ENCODE results near the gene NCOA7. TPM values are rescaled to one million over a fixed set of nuclear protein-coding genes. Genes with fewer than 3 reads are reported as not detected.

Gene NCOA7
- total RNA-seq, 3 donors from 2014 or later = 62.6 to 94.7 (median 82.4) TPM

- intact Hi-C loops (cut with DNase I; ENCODE audit: low total_unique reads) = no loop called here
These were observed 3.8 kb downstream of the NCOA7 start for GRCh38 chr6:125794342-125795137.

DNA sequence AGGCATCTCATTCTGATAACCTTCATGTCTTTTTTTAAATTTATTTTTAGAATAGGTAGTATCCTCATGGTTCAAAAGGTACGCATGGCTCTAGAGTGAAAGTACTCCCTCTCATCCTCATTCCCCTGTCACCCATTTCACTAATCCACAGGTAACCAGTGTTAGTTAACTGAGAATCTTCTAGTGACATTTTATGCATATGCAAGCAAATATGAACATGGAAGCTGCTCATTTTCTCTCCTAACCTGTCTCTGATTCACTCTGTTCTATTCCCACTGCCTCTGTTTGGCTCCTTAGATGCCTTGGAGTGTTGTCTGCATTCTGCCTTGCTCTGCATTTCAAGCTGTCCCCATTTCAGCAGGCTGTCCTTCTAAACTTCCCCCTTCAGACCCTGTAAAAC is 4.5 kb downstream of the NCOA7 start:
- Histone ChIP-seq H3K27me3 (no peaks in the 10 kb centered on the region), H3K36me3 (no peaks in the 10 kb centered on the region), H3K9me3 (no peaks in the 10 kb centered on the region), H3K4me1 (peaks cover 0 to 2% of the 10 kb centered on the region in 2 donors), H3K4me3 (no peak overlapping the region), H3K27ac (peak overlapping the region; percentile 14 to 52)
- intact Hi-C loops (cut with DNase I; ENCODE audit: low total_unique reads) = no loop called here
- DNase-seq (ENCODE audit: low spot score in 2 of 2) = no peak
- TF ChIP-seq CTCF (IDR thresholded peaks at IDR 0.05) (no peak), POLR2A (IDR thresholded peaks at IDR 0.05) (no peak), POLR2AphosphoS5 (IDR thresholded peaks at IDR 0.05) (no peak)

More at GRCh38 chr6:125794342-125795137, 3.8 kb downstream of the NCOA7 start:
- DNase-seq (ENCODE audit: low spot score in 2 of 2) = no peak
- TF ChIP-seq POLR2A (IDR thresholded peaks at IDR 0.05) (no peak), CTCF (IDR thresholded peaks at IDR 0.05) (no peak), POLR2AphosphoS5 (IDR thresholded peaks at IDR 0.05) (no peak)
- peak overlapping the region in 1 of 3 donors; percentile 88 for H3K4me3 ChIP-seq
- H3K27ac ChIP-seq = peak overlapping the region; percentile 69 to 98
- H3K27me3 ChIP-seq = no peaks in the 10 kb centered on the region
- peaks cover 2 to 6% of the 10 kb centered on the region in 2 donors for H3K4me1 ChIP-seq
- no peaks in the 10 kb centered on the region for H3K36me3 ChIP-seq
- H3K9me3 ChIP-seq = no peaks in the 10 kb centered on the region

DNA sequence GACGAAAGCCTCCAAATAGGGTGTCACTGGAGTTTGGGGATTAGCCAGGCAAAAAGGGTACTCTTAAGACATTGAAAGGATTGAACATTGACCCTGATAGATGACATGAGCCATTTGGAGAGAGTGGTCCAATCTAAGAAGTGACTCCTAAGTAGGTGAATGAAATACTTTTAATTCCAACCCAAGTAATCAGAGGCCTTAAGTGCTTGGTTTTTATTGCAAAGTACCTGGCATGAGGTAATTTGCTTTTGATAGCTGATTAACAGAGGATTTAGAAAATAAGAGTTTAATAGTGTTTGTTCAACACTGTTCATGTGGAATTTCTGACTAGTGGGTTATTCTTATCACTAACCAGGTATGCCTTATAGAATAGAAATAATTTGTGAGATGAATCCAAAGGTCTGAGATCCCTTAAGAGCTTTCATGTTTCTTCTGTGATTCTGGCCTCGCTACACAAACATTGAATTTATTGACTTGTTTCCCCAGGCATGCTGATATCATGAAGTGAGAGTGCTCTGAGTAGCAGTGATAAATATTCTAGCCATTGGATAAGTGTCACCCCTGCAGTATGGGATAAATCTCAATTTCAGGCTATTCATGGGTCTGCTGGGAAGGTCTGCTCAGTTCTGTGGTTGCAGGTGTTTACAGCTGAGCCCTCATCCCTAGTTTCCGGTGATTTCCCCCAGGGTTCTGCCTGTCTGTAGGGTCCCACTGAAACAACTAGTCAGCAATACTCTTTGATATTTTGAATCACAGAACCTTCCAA is 6.5 kb downstream of the NCOA7 start:
- H3K4me3 ChIP-seq = no peak overlapping the region
- DNase-seq (ENCODE audit: low spot score in 2 of 2) = no peak
- no peaks in the 10 kb centered on the region for H3K36me3 ChIP-seq
- no peaks in the 10 kb centered on the region for H3K9me3 ChIP-seq
- H3K27ac ChIP-seq = peak overlapping the region in 1 of 2 donors; percentile 4
- no peaks in the 10 kb centered on the region for H3K27me3 ChIP-seq
- peaks cover 0 to 2% of the 10 kb centered on the region in 2 donors for H3K4me1 ChIP-seq
- TF ChIP-seq POLR2AphosphoS5 (IDR thresholded peaks at IDR 0.05) (no peak), POLR2A (IDR thresholded peaks at IDR 0.05) (no peak), CTCF (IDR thresholded peaks at IDR 0.05) (no peak)
- intact Hi-C loops (cut with DNase I; ENCODE audit: low total_unique reads) = loop anchor here (2.0 kb wide), 1 partner anchor 57 kb away; no protein-coding TSS in a partner anchor

GRCh38 chr6:125797886-125798444 is 7.2 kb downstream of the NCOA7 start:
- intact Hi-C loops (cut with DNase I; ENCODE audit: low total_unique reads) = loop anchor here (2.0 kb wide), 1 partner anchor 57 kb away; no protein-coding TSS in a partner anchor
- peaks cover 0 to 2% of the 10 kb centered on the region in 2 donors for H3K4me1 ChIP-seq
- H3K36me3 ChIP-seq = no peaks in the 10 kb centered on the region
- H3K27me3 ChIP-seq = no peaks in the 10 kb centered on the region
- TF ChIP-seq POLR2A (IDR thresholded peaks at IDR 0.05) (no peak), POLR2AphosphoS5 (IDR thresholded peaks at IDR 0.05) (no peak), CTCF (IDR thresholded peaks at IDR 0.05) (no peak)
- no peaks in the 10 kb centered on the region for H3K9me3 ChIP-seq
- H3K4me3 ChIP-seq = no peak overlapping the region
- peak overlapping the region; percentile 4 to 5 for H3K27ac ChIP-seq
- no peak for DNase-seq (ENCODE audit: low spot score in 2 of 2)
